Stomach (tissue), 4 donors: Measurements from ENCODE around the gene IFT25.

Source experiments
- POLR2A ChIP-seq, 4 donors: fragments of 450-650 bp; IDR thresholded peaks; one replicate each; pipeline ENCODE4 v1.6.1; 2016; ENCODE audit warnings: antibody characterized with exemption in 4 of 4, control low read depth in 2 of 4, mild to moderate bottlenecking in 1 of 4, moderate library complexity in 1 of 4
- TF ChIP-seq, protein P1 (sequence below), 7 experiments: fragments of 450-650 bp in 4 of 7; fragments of 200-600 bp in 3 of 7; sonication (generic) in 3 of 7; IDR thresholded peaks; one replicate each; pipeline ENCODE4 v1.5.1; 2016 to 2019; ENCODE audit warnings: antibody characterized with exemption in 7 of 7, control low read depth in 2 of 7, mild to moderate bottlenecking in 1 of 7

DNA sequence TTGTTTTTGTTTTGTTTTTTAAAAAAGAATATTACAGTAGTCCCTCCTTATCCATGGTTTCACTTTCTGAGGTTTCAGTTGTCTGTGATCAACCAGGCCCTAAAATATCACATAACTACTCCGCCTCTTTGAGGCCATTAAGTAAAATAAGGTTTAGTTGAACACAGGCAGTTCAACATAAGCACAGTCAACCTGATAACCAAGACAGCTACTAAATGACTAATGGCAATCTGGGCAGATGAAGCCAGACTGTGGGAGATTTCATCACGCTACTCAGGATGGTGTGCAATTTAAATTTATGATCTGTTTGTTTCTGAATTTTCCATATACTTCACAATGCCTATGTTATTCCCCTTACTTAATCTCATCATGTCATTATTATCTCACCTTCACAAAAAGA, 42.4 kb upstream of the IFT25 start:
- TF ChIP-seq POLR2A (IDR thresholded peaks at IDR 0.05), result no peak
- TF ChIP-seq, protein P1, sequence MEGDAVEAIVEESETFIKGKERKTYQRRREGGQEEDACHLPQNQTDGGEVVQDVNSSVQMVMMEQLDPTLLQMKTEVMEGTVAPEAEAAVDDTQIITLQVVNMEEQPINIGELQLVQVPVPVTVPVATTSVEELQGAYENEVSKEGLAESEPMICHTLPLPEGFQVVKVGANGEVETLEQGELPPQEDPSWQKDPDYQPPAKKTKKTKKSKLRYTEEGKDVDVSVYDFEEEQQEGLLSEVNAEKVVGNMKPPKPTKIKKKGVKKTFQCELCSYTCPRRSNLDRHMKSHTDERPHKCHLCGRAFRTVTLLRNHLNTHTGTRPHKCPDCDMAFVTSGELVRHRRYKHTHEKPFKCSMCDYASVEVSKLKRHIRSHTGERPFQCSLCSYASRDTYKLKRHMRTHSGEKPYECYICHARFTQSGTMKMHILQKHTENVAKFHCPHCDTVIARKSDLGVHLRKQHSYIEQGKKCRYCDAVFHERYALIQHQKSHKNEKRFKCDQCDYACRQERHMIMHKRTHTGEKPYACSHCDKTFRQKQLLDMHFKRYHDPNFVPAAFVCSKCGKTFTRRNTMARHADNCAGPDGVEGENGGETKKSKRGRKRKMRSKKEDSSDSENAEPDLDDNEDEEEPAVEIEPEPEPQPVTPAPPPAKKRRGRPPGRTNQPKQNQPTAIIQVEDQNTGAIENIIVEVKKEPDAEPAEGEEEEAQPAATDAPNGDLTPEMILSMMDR (IDR thresholded peaks at IDR 0.05), result no peak
